BE2C (cell line): ENCODE data around the gene FASTKD3.

Experiments
- DNase-seq: peaks from one replicate; pipeline ENCODE4 v3.0.0-alpha.2; 2020
- H3K27me3 ChIP-seq: fragments of 250-450 bp; sonication (Bioruptor Pico); 2 replicates; pipeline ENCODE4 v1.5.1; 2020; ENCODE audit warnings: mild to moderate bottlenecking
- H3K36me3 ChIP-seq: fragments of 250-450 bp; sonication (Bioruptor Pico); 2 replicates; pipeline ENCODE4 v1.5.1; 2020; ENCODE audit warnings: mild to moderate bottlenecking
- H3K4me1 ChIP-seq: fragments of 250-450 bp; sonication (Bioruptor Pico); 2 replicates; pipeline ENCODE4 v1.5.1; 2020
- H3K4me3 ChIP-seq: 2 replicates; pipeline ENCODE4 v1.5.1; 2011; ENCODE audit warnings: low read depth, low read length
- H3K9me3 ChIP-seq: fragments of 250-450 bp; sonication (Bioruptor Pico); 2 replicates; pipeline ENCODE4 v1.5.1; 2020
- CTCF ChIP-seq: IDR thresholded peaks from 2 replicates; pipeline ENCODE4 v1.5.1; 2012; ENCODE audit warnings: mild to moderate bottlenecking, low read depth, low read length

FASTKD3 gene

DNA sequence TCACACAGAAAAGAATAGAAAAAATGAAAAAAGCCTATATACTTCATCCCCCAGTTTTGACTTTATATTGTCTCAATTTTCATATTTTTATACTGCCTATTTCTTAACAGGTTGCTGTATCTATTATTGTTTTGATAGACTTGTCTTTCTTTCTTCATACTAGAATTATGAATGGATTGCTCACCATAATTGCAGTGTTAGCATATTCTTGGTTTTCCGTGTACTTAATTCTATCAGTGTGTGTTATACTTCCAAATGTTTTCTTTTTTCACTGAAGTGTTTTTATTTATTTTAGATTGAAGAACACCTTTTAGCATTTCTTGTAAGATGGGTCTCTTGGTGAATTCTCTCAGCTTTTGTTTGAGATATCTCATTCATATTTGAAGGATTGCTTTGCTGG lies 38.8 kb upstream of the FASTKD3 start:
- Histone ChIP-seq H3K36me3 (peaks cover 6% of the 10 kb centered on the region), H3K9me3 (no peaks in the 10 kb centered on the region), H3K27me3 (no peaks in the 10 kb centered on the region), H3K4me1 (no peaks in the 10 kb centered on the region), H3K4me3 (no peak overlapping the region)
- no peak for DNase-seq
- no peak for TF ChIP-seq CTCF

- Histone ChIP-seq H3K9me3 (no peaks in the 10 kb centered on the region), H3K4me1 (no peaks in the 10 kb centered on the region), H3K27me3 (no peaks in the 10 kb centered on the region), H3K36me3 (peaks cover 36% of the 10 kb centered on the region), H3K4me3 (no peak overlapping the region)
- DNase-seq = no peak
- no peak for TF ChIP-seq CTCF
These were observed 35.3 kb upstream of the FASTKD3 start for GRCh38 chr5:7904170-7904569.

DNA sequence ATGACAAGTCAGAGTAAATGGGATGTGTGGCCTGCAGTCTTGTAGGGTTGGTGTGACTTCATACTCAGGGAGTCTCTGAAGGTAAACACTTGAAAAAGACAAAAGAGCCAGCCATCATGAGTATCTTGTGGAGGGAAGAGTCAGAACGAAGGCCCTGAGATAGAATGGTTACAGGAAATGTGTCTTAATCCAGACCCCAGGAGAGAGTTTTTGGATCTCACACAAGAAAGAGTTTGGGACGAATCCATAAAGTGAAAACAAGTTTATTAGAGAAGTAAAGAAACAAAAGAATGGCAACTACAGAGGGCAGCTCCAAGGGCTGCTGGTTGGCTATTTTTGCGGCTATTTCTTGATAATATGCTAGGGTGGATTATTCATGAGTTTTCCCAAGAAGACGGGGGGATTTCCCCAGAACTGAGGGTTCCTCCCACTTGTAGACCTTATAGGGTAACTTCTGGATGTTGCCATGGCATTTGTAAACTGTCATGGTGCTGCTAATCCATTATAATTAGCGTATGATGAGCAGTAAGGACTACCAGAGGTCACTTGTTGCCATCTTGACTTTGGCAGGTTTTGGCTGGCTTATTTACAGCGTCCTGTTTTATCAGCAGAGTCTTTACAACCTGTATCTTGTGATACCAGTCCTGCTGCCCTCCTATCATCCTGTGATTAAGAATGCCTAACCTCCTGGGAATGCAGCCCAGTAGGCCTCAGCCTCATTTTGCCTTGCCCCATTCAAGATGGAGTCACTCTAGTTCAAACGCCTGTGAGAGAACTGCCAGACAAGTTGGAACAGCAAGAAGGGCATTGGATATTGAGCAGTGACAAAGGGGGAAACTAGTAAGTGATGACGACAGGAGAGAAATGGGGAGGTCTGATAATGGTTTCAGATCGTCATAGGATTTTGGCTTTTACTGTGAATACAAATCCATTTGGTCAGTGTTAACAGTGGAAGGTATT lies 34.1 kb upstream of the FASTKD3 start:
- Histone ChIP-seq H3K27me3 (no peaks in the 10 kb centered on the region), H3K4me1 (no peaks in the 10 kb centered on the region), H3K4me3 (no peak overlapping the region), H3K9me3 (no peaks in the 10 kb centered on the region), H3K36me3 (peaks cover 46% of the 10 kb centered on the region)
- DNase-seq = no peak
- TF ChIP-seq CTCF = no peak

DNA sequence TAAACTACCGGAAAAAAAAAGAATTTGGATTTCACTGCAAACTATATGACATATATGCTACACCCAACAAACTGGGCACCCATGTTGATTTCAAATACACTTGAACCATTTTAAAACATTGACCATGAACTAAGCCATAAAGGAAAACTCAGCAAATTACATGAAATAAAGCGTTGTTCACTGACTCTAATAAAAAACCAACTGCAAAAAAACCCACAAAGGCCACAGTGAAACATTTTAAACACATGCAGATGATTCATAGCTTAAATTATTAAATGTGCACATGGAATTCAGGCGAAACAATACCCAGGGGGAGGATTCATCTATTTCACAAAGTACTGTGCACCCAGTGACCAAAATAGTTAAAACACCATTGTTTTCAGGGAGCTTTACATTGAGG lies 33.4 kb upstream of the FASTKD3 start:
- TF ChIP-seq CTCF = no peak
- Histone ChIP-seq H3K36me3 (peaks cover 53% of the 10 kb centered on the region), H3K27me3 (no peaks in the 10 kb centered on the region), H3K4me1 (no peaks in the 10 kb centered on the region), H3K9me3 (no peaks in the 10 kb centered on the region), H3K4me3 (no peak overlapping the region)
- no peak for DNase-seq

DNA sequence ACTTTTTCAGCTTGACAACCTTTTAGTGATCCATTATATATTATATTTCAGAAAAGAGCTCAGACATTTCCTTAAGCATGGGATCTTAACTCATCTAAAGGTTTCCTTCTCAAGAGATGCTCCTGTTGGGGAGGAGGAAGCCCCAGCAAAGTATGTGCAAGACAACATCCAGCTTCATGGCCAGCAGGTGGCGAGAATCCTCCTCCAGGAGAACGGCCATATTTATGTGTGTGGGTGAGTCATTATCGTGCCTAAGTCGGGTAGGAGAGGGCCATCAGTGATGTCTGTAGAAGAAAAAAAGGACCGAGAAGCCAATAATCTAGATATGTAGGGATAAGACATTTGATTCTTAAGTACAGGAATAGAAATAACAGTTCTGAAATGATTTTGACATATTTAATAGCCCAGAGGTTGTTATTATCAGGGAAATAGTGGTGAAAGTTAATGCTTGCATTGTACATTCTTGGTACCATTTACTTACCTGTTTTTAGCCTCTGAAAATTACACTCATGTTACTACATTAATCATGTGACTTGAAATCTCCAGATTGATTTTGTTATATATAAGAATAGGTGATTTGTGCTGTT lies 28.3 kb upstream of the FASTKD3 start:
- Histone ChIP-seq H3K36me3 (peaks cover 94% of the 10 kb centered on the region), H3K27me3 (no peaks in the 10 kb centered on the region), H3K4me3 (no peak overlapping the region), H3K9me3 (no peaks in the 10 kb centered on the region), H3K4me1 (no peaks in the 10 kb centered on the region)
- TF ChIP-seq CTCF = peak; percentile 68
- peak; percentile 57 for DNase-seq

DNA sequence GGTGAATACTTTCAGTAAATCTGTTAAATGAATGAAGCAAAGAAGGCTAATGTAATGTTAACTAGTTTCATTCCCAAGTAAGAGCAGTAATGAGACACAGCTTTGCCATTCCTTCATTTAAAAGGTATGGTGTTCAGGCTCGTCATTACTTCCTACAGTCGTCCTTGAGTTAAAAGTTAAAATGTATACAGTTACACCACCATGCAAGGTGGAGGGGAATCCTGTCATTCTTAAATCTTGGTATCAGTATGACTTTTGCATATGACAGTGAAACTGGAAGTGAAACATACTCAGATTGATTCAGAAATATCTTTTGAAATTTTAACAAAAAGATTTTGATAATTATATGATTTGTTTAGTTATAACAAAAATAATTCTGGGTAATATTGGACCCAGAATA lies 26.0 kb upstream of the FASTKD3 start:
- H3K4me1 ChIP-seq = no peaks in the 10 kb centered on the region
- H3K4me3 ChIP-seq = no peak overlapping the region
- no peaks in the 10 kb centered on the region for H3K9me3 ChIP-seq
- no peaks in the 10 kb centered on the region for H3K27me3 ChIP-seq
- DNase-seq = no peak
- no peak for TF ChIP-seq CTCF
- H3K36me3 ChIP-seq = peaks cover 82% of the 10 kb centered on the region
